GM18520 (cell line): ENCODE data around the gene RAP1GAP.

Experiments
- ATAC-seq: cut with Tn5 transposase; IDR thresholded peaks from one replicate; pipeline ENCODE4 v1.9.1; 2021; ENCODE audit not compliant: unreplicated experiment

RAP1GAP gene

GRCh38 chr1:21614419-21615115, 54.6 kb downstream of the RAP1GAP start:
- ATAC-seq, result no peak

GRCh38 chr1:21613072-21613867, 55.9 kb downstream of the RAP1GAP start:
- ATAC-seq, result no peak

- ATAC-seq, result no peak
Measured at GRCh38 chr1:21612057-21612456, 57.1 kb downstream of the RAP1GAP start.

GRCh38 chr1:21610989-21611785, 58.0 kb downstream of the RAP1GAP start:
- ATAC-seq, result no peak

- ATAC-seq, result no peak
Measured at GRCh38 chr1:21610027-21610426, 59.1 kb downstream of the RAP1GAP start.

GRCh38 chr1:21608798-21609197, 60.4 kb downstream of the RAP1GAP start:
- no peak for ATAC-seq

GRCh38 chr1:21607549-21608529, 61.3 kb downstream of the RAP1GAP start:
- no peak for ATAC-seq

GRCh38 chr1:21605964-21606705, 63.0 kb downstream of the RAP1GAP start:
- ATAC-seq, result no peak

- no peak for ATAC-seq
Measured at GRCh38 chr1:21605012-21605715, 64.0 kb downstream of the RAP1GAP start.

GRCh38 chr1:21604208-21604957, 64.8 kb downstream of the RAP1GAP start:
- ATAC-seq, result no peak

- ATAC-seq, result no peak
Measured at GRCh38 chr1:21603177-21604138, 65.7 kb downstream of the RAP1GAP start.

GRCh38 chr1:21601278-21602048, 67.7 kb downstream of the RAP1GAP start:
- ATAC-seq, result no peak

- no peak for ATAC-seq
Measured at GRCh38 chr1:21599402-21599801, 69.8 kb downstream of the RAP1GAP start.

GRCh38 chr1:21598904-21599303, 70.3 kb downstream of the RAP1GAP start:
- no peak for ATAC-seq

- no peak for ATAC-seq
Measured at GRCh38 chr1:21598417-21598816, 70.7 kb downstream of the RAP1GAP start.

- no peak for ATAC-seq
Measured at GRCh38 chr1:21597753-21598152, 71.4 kb downstream of the RAP1GAP start.

GRCh38 chr1:21596628-21597027, 72.5 kb downstream of the RAP1GAP start:
- ATAC-seq, result no peak
